ENCODE data around the gene PMEPA1.

Gene PMEPA1

DNA sequence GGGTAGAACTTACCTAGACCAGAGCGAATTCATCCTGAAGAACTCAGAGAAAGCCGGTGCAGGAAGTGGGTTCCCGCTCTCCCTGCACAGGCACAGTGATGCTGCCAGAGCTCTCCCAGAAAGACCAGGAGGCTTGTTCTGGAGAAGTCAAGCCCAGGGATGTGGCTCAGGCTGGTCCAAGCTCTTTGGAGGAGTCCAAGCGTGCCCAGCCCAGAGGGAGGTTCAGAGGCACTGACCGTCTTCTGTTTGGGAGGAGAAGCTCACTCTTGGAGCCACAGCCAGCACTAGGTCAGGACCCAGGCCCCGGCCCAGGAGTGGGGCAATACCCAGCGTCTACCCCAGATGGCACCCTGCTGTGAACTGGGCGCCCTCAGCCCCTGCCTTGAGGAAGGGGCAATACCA is 1.5 kb upstream of the PMEPA1 start:
- Mint-ChIP-seq H3K9me3 (no peaks in the 10 kb centered on the region), H3K27me3 (ENCODE audit: low read depth) (peaks cover 60% of the 10 kb centered on the region), H3K4me3 (no peak overlapping the region), H3K27ac (no peak overlapping the region), H3K4me1 (ENCODE audit: low read depth) (peaks cover 7% of the 10 kb centered on the region), H3K36me3 (ENCODE audit: low read depth) (peaks cover 2% of the 10 kb centered on the region)

- no peaks in the 10 kb centered on the region for H3K9me3 Mint-ChIP-seq
- H3K27ac Mint-ChIP-seq, result no peak overlapping the region
- H3K4me3 Mint-ChIP-seq, result peak overlapping the region; percentile 73
- H3K4me1 Mint-ChIP-seq (ENCODE audit: low read depth), result peaks cover 7% of the 10 kb centered on the region
- H3K27me3 Mint-ChIP-seq (ENCODE audit: low read depth), result peaks cover 60% of the 10 kb centered on the region
- H3K36me3 Mint-ChIP-seq (ENCODE audit: low read depth), result peaks cover 2% of the 10 kb centered on the region
Observed at GRCh38 chr20:57710841-57711240, 1.0 kb upstream of the PMEPA1 start.

DNA sequence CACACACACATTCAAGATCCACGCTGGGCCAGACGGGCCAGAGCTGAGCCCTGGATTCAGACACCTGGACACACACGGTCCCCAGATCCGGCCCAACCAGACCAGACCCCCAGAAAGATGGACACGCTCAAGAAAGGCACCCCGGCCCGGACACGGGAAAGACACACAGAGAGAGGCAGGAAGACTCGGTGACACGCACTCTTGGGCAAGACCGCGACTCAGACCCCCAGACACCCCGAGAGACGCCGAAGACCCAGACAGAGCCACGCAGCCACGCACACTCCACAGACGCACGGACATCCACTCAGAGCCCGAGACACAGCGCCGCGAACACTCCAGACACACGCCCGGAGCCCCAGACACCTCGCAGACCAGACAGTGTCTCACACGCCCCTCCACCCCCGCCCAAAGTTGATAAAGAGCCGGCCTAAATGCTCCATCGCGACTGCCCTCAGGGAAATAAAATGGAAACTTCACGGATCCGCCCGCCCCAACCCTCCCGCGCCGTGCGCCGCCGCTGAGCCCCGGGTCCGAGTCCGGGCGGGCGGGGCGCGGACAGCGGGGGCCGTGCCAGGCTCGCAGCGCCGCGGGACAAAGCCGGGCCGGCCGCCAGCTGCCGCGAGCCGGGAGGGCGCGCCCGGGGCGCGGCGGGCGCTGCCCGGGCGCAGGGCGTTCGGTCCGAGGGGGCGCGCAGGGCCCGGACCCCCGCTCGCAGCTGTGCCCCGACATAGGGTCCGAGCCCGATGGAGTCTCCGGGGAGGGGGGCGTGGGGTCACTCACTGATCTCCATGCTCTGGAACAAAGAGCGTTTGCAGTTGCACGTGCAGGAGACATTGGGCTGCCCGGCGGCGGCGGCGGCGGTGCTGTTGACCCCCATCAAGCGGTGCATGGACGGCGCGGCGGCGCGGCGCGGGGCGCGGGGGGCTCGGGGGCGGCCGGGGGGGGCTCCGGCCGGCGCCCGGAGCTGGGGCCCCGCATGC is 831 bp downstream of the PMEPA1 start:
- peaks cover 55% of the 10 kb centered on the region for H3K27me3 Mint-ChIP-seq (ENCODE audit: low read depth)
- H3K27ac Mint-ChIP-seq, result no peak overlapping the region
- H3K4me3 Mint-ChIP-seq, result peak overlapping the region; percentile 81
- peaks cover 7% of the 10 kb centered on the region for H3K4me1 Mint-ChIP-seq (ENCODE audit: low read depth)
- peaks cover 2% of the 10 kb centered on the region for H3K36me3 Mint-ChIP-seq (ENCODE audit: low read depth)
- H3K9me3 Mint-ChIP-seq, result no peaks in the 10 kb centered on the region

DNA sequence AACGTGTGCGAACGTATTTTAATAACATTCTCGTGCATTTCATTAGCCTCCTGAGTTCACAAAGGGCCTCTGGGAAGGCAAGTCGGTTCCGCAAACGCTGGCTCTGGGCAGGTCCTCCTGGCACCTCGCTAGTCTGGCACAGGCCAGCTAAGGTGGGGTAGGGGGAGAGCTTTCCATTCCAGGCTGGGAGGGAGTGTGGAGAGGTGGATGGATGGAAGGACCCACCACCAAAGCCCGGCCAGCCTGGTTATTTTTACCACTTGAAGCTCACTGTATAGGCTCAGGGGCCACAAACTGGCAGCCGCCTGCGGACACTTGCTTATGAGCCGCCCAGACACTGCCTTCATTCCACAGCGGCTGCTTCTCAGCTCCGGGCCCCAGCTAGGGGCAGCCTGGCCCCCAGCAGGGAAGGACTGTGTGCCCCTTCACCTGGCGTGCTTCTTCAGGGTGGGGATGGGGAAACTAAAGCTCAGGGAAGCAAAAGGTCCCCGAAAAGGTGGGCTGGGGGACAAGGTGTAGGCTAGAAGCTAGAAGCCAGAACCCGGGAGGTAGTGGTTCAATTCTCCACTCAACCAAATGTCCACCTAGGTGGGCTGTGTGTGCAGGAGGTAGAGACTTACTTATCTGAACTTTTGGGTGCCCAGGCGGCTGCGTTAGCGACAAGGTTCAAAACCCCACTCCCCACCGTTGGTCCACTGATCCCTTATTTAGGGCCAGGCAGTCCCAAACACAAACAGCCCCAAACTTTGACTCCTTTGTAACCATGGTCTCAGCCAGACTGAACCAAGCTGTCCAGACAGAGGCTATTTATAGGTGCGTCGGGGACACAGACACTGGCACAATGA is 1.7 kb downstream of the PMEPA1 start:
- H3K9me3 Mint-ChIP-seq, result no peaks in the 10 kb centered on the region
- peaks cover 7% of the 10 kb centered on the region for H3K4me1 Mint-ChIP-seq (ENCODE audit: low read depth)
- peak overlapping the region; percentile 81 for H3K4me3 Mint-ChIP-seq
- no peak overlapping the region for H3K27ac Mint-ChIP-seq
- peaks cover 2% of the 10 kb centered on the region for H3K36me3 Mint-ChIP-seq (ENCODE audit: low read depth)
- peaks cover 51% of the 10 kb centered on the region for H3K27me3 Mint-ChIP-seq (ENCODE audit: low read depth)

- Mint-ChIP-seq H3K4me3 (peak overlapping the region; percentile 18), H3K4me1 (ENCODE audit: low read depth) (peaks cover 7% of the 10 kb centered on the region), H3K27me3 (ENCODE audit: low read depth) (peaks cover 44% of the 10 kb centered on the region), H3K27ac (no peak overlapping the region), H3K36me3 (ENCODE audit: low read depth) (peaks cover 2% of the 10 kb centered on the region), H3K9me3 (no peaks in the 10 kb centered on the region)
Observed at GRCh38 chr20:57707320-57707719, 2.5 kb downstream of the PMEPA1 start.

- peaks cover 2% of the 10 kb centered on the region for H3K36me3 Mint-ChIP-seq (ENCODE audit: low read depth)
- H3K4me3 Mint-ChIP-seq, result no peak overlapping the region
- H3K27me3 Mint-ChIP-seq (ENCODE audit: low read depth), result peaks cover 26% of the 10 kb centered on the region
- H3K4me1 Mint-ChIP-seq (ENCODE audit: low read depth), result peaks cover 5% of the 10 kb centered on the region
- no peaks in the 10 kb centered on the region for H3K9me3 Mint-ChIP-seq
- H3K27ac Mint-ChIP-seq, result no peak overlapping the region
Observed at GRCh38 chr20:57705127-57705899, 4.5 kb downstream of the PMEPA1 start.

GRCh38 chr20:57704245-57704644 is 5.6 kb downstream of the PMEPA1 start:
- Mint-ChIP-seq H3K27ac (no peak overlapping the region), H3K36me3 (ENCODE audit: low read depth) (peaks cover 2% of the 10 kb centered on the region), H3K27me3 (ENCODE audit: low read depth) (peaks cover 25% of the 10 kb centered on the region), H3K9me3 (no peaks in the 10 kb centered on the region), H3K4me3 (no peak overlapping the region), H3K4me1 (ENCODE audit: low read depth) (peaks cover 5% of the 10 kb centered on the region)

DNA sequence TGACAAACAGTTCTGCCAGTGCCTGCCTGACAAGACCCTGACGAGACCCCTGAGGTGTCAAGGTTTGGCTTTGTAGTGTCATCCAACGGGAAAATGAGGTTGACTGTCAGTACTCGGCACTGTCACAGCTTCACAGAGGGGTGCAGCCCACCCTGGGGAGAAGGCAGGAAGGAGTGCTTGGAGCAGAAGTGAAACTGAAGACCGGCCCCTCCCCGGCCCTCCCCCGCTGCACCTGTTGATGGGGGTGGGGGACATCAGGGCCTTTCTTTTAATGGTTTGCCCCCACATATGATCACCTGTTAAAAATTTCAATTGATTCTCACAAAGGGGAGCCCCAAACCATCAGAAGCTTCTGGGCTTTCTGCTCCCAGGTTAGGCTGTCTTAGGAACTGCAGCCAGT is 6.8 kb downstream of the PMEPA1 start:
- no peak overlapping the region for H3K27ac Mint-ChIP-seq
- no peaks in the 10 kb centered on the region for H3K9me3 Mint-ChIP-seq
- H3K4me1 Mint-ChIP-seq (ENCODE audit: low read depth), result peaks cover 6% of the 10 kb centered on the region
- H3K4me3 Mint-ChIP-seq, result no peak overlapping the region
- no peaks in the 10 kb centered on the region for H3K36me3 Mint-ChIP-seq (ENCODE audit: low read depth)
- peaks cover 15% of the 10 kb centered on the region for H3K27me3 Mint-ChIP-seq (ENCODE audit: low read depth)

DNA sequence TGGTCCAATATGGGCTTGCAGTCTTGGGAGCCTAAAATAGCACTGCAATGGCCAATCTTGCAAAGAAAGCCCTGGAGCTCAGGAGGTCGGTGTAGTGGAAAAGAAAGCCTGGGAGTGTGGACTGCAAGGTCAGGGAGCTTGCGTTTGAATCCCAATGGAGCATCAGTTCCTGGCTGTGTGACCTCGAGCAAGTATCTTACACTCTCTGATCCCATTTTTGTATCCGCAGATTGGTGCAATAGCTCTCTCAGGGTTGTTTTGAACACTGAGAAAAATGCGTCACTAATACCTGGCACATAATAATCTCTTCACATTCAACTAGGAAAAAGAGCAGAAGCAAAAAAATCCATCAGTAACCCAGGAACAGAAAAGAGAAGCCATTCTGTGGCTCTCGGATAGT is 7.3 kb downstream of the PMEPA1 start:
- Mint-ChIP-seq H3K27ac (no peak overlapping the region), H3K4me3 (no peak overlapping the region), H3K36me3 (ENCODE audit: low read depth) (no peaks in the 10 kb centered on the region), H3K27me3 (ENCODE audit: low read depth) (peaks cover 10% of the 10 kb centered on the region), H3K9me3 (no peaks in the 10 kb centered on the region), H3K4me1 (ENCODE audit: low read depth) (peaks cover 7% of the 10 kb centered on the region)

DNA sequence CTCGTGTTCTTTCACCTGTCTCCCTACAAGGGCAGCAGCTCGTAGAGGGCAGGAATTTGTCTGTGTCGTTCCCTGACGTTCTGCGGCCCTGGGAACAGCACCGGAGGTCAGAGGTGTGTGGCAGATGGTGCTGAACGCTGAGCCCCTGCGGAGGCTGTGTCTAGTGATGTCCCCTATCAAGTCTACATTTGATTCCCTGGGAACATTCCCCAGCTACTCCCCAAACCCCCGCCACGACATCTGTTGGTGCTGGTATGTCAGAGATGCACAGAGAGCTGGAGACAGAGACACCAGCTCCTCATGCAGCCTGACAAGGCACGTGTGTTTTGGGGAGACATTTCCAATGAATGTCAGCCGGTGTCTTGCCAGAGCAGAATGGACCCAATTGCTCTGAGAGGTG is 7.7 kb downstream of the PMEPA1 start:
- H3K36me3 Mint-ChIP-seq (ENCODE audit: low read depth), result no peaks in the 10 kb centered on the region
- H3K4me1 Mint-ChIP-seq (ENCODE audit: low read depth), result peaks cover 7% of the 10 kb centered on the region
- no peaks in the 10 kb centered on the region for H3K9me3 Mint-ChIP-seq
- peaks cover 6% of the 10 kb centered on the region for H3K27me3 Mint-ChIP-seq (ENCODE audit: low read depth)
- no peak overlapping the region for H3K4me3 Mint-ChIP-seq
- H3K27ac Mint-ChIP-seq, result no peak overlapping the region

- H3K36me3 Mint-ChIP-seq (ENCODE audit: low read depth), result no peaks in the 10 kb centered on the region
- peaks cover 7% of the 10 kb centered on the region for H3K4me1 Mint-ChIP-seq (ENCODE audit: low read depth)
- no peaks in the 10 kb centered on the region for H3K9me3 Mint-ChIP-seq
- no peak overlapping the region for H3K27ac Mint-ChIP-seq
- H3K27me3 Mint-ChIP-seq (ENCODE audit: low read depth), result peaks cover 1% of the 10 kb centered on the region
- no peak overlapping the region for H3K4me3 Mint-ChIP-seq
Observed at GRCh38 chr20:57701651-57702050, 8.2 kb downstream of the PMEPA1 start.

- H3K4me3 Mint-ChIP-seq, result no peak overlapping the region
- H3K36me3 Mint-ChIP-seq (ENCODE audit: low read depth), result no peaks in the 10 kb centered on the region
- H3K27ac Mint-ChIP-seq, result no peak overlapping the region
Observed at GRCh38 chr20:57701090-57701489, 8.7 kb downstream of the PMEPA1 start.

GRCh38 chr20:57699395-57699794 is 10.4 kb downstream of the PMEPA1 start:
- H3K4me1 Mint-ChIP-seq (ENCODE audit: low read depth), result peaks cover 7% of the 10 kb centered on the region

More at GRCh38 chr20:57701090-57701489, 8.7 kb downstream of the PMEPA1 start:
- H3K9me3 Mint-ChIP-seq, result no peaks in the 10 kb centered on the region
- H3K27me3 Mint-ChIP-seq (ENCODE audit: low read depth), result no peaks in the 10 kb centered on the region
- H3K4me1 Mint-ChIP-seq (ENCODE audit: low read depth), result peaks cover 7% of the 10 kb centered on the region

GRCh38 chr20:57698867-57699275 is 10.9 kb downstream of the PMEPA1 start:
- Mint-ChIP-seq H3K4me1 (ENCODE audit: low read depth) (peaks cover 7% of the 10 kb centered on the region), H3K27me3 (ENCODE audit: low read depth) (no peaks in the 10 kb centered on the region), H3K9me3 (no peaks in the 10 kb centered on the region), H3K27ac (no peak overlapping the region), H3K4me3 (no peak overlapping the region), H3K36me3 (ENCODE audit: low read depth) (no peaks in the 10 kb centered on the region)

More at GRCh38 chr20:57699395-57699794, 10.4 kb downstream of the PMEPA1 start:
- Mint-ChIP-seq H3K36me3 (ENCODE audit: low read depth) (no peaks in the 10 kb centered on the region), H3K4me3 (no peak overlapping the region), H3K27me3 (ENCODE audit: low read depth) (no peaks in the 10 kb centered on the region), H3K27ac (no peak overlapping the region), H3K9me3 (no peaks in the 10 kb centered on the region)
